ENCODE measurements around the gene SNRNP200. TPM values are rescaled to one million over a fixed set of nuclear protein-coding genes. Genes with fewer than 3 reads are reported as not detected.
A peak's percentile ranks its signal among the peaks of the same experiment; 100 is the strongest.

The SNRNP200 gene
- 91.0 TPM for polyA plus RNA-seq (2013, experiment 1 of 2)
- polyA plus RNA-seq (2013, experiment 2 of 2), result 90.0 TPM

DNA sequence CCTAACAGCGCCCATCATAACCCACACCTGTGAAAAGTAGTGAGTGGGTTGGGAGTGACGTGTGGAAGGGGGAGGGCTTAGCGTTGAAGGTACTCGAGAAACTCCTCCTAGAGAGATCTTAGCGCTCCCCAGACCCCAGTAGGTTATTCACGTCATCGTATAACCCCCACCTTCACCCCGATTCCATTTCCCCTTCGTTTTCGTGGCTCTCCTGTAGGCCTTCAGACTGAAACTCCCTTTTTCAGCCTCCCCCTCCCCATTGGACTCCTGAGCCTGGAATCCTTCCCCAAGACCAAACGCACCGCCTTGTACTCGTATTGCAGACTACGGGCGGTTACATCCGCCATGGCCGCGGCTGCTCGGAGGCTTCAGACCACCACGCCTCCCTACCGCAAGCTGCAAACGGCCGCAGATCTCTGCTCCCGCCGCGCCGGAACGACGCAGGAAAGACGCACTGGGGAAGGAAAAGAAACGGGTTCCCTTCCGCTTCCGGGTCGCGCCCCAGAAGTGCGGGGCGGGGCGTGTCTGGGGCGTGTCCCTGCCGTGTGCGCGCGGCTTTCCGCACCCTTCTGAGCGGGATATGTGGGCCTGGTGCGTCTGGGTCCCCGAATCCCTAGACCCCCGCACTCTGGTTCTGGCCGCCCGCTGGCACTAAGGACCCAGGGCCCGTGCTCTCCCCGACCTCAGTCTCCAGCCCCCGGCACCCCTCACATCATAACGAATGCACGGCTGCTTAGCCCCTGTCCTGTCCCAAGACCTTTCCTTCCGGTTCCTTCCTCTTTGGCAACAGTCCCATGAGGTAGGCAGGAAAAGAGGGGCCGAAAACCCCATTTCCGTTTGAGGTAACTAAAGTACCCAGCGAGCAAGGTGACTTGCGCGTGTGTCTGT lies at the start of gene SNRNP200:
TSS of gene SNRNP200 (minus strand) at position 456 of the 888 bp plus-strand sequence. CDS start at position 347, 109 bp downstream.
- Histone ChIP-seq H4K5ac (ENCODE audit: low read length) (no peak within 1 kb of the TSS), H3K4me2 (ENCODE audit: low read length) (peak within 1 kb of the TSS; percentile 84), H3K9ac (ENCODE audit: low read length) (peak within 1 kb of the TSS; percentile 90), H2BK15ac (replicated peaks; ENCODE audit: low read depth) (no peak within 1 kb of the TSS), H2AK5ac (ENCODE audit: low read length) (peak within 1 kb of the TSS; percentile 5), H2BK5ac (ENCODE audit: low read length) (no peak within 1 kb of the TSS), H3K36me3 (ENCODE audit: control insufficient read depth, insufficient read depth, low read length) (peaks cover 12% of the 10 kb centered on the region), H3K56ac (ENCODE audit: low read length) (peak within 1 kb of the TSS; percentile 81), H3K79me1 (ENCODE audit: low read length) (peaks cover 19% of the 10 kb centered on the region), H3K4ac (ENCODE audit: low read depth, low read length) (peak within 1 kb of the TSS; percentile 75), H3K27me3 (ENCODE audit: insufficient read depth, low read length, poor library complexity) (no peaks in the 10 kb centered on the region), H3K79me2 (ENCODE audit: control insufficient read depth, insufficient read depth, low read length) (peaks cover 18% of the 10 kb centered on the region), H3K27ac (ENCODE audit: low read depth, low read length) (peak within 1 kb of the TSS; percentile 9), H2BK120ac (ENCODE audit: low read depth, low read length) (no peak within 1 kb of the TSS), H3K18ac (ENCODE audit: low read length) (peak within 1 kb of the TSS; percentile 53), H3K23ac (ENCODE audit: low read length) (no peak within 1 kb of the TSS), H3K4me3 (ENCODE audit: low read length) (peak within 1 kb of the TSS; percentile 82), H4K8ac (ENCODE audit: low read depth, low read length) (no peak within 1 kb of the TSS), H3K4me1 (ENCODE audit: control insufficient read depth, low read depth, low read length) (peaks cover 3% of the 10 kb centered on the region)
- DNase-seq, result peak; percentile 91
- WGBS (ENCODE audit: extremely low coverage, insufficient coverage, low lambda C conversion rate), result no CpG with 5 or more reads among the region's 61 CpGs

DNA sequence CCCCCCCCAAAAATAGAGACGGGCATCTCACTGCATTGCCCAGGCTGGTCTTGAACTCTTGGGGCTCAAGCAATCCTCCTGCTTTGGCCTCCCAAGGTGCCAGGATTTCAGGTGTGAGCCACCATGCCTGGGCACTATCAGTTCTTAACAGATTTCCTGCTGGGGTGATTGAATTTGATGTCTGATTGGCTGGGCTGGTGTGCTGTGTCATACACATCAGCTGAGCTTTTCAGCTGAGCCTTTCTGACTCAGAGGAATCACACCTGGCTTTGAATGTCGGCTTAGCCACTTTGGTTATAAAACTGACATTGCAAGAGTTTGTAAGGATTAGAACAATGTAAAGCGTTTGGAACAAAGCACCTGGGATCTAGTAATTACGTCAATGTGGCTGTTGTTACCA lies 49.1 kb upstream of the SNRNP200 start:
- no peaks in the 10 kb centered on the region for H3K4me1 ChIP-seq (ENCODE audit: control insufficient read depth, low read depth, low read length)
- no peaks in the 10 kb centered on the region for H3K79me1 ChIP-seq (ENCODE audit: low read length)
- no peak overlapping the region for H2AK5ac ChIP-seq (ENCODE audit: low read length)
- peaks cover 21% of the 10 kb centered on the region for H3K36me3 ChIP-seq (ENCODE audit: control insufficient read depth, insufficient read depth, low read length)
- no peak overlapping the region for H2BK15ac ChIP-seq (replicated peaks; ENCODE audit: low read depth)
- no peaks in the 10 kb centered on the region for H3K27me3 ChIP-seq (ENCODE audit: insufficient read depth, low read length, poor library complexity)
- H3K9ac ChIP-seq (ENCODE audit: low read length), result no peak overlapping the region
- no peak overlapping the region for H2BK120ac ChIP-seq (ENCODE audit: low read depth, low read length)
- H3K4ac ChIP-seq (ENCODE audit: low read depth, low read length), result no peak overlapping the region
- no peak overlapping the region for H3K27ac ChIP-seq (ENCODE audit: low read depth, low read length)
- no peak overlapping the region for H3K4me3 ChIP-seq (ENCODE audit: low read length)
- no peak overlapping the region for H3K23ac ChIP-seq (ENCODE audit: low read length)
- H3K18ac ChIP-seq (ENCODE audit: low read length), result no peak overlapping the region
- H3K56ac ChIP-seq (ENCODE audit: low read length), result no peak overlapping the region
- no peaks in the 10 kb centered on the region for H3K79me2 ChIP-seq (ENCODE audit: control insufficient read depth, insufficient read depth, low read length)
- H2BK5ac ChIP-seq (ENCODE audit: low read length), result no peak overlapping the region
- H4K5ac ChIP-seq (ENCODE audit: low read length), result no peak overlapping the region
- no peak overlapping the region for H3K4me2 ChIP-seq (ENCODE audit: low read length)
- WGBS (ENCODE audit: extremely low coverage, insufficient coverage, low lambda C conversion rate), result no CpG with 5 or more reads among the region's 4 CpGs
- DNase-seq, result peak; percentile 50
- H4K8ac ChIP-seq (ENCODE audit: low read depth, low read length), result no peak overlapping the region

DNA sequence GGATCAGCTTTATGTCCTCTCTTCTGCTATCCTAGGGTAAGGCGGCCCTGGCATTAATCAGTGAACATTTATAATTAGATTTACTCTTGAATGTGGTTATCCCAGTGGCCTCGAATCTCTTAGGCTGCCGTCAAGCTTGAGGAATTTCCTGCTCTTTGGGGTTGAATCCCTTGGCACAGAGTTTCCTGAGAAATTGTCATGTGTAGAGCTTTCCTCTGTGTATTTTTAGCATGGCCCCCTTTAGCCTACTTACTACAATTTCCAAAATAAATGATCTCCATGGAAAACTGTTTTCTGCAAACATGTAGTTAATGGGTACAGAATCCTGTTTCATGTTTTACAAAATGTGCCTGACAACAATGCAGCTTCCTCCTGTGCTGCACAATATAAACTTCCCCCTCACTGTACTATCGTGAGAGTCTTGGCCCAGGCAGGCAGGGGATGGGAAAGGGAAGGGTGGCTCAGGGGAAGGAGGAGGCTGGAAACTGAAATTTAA lies 48.3 kb upstream of the SNRNP200 start:
- Histone ChIP-seq H2BK15ac (replicated peaks; ENCODE audit: low read depth) (no peak overlapping the region), H3K56ac (ENCODE audit: low read length) (no peak overlapping the region), H3K23ac (ENCODE audit: low read length) (no peak overlapping the region), H3K18ac (ENCODE audit: low read length) (no peak overlapping the region), H3K4me3 (ENCODE audit: low read length) (no peak overlapping the region), H2AK5ac (ENCODE audit: low read length) (no peak overlapping the region), H3K27ac (ENCODE audit: low read depth, low read length) (no peak overlapping the region), H3K4me1 (ENCODE audit: control insufficient read depth, low read depth, low read length) (no peaks in the 10 kb centered on the region), H4K8ac (ENCODE audit: low read depth, low read length) (no peak overlapping the region), H4K5ac (ENCODE audit: low read length) (no peak overlapping the region), H3K4me2 (ENCODE audit: low read length) (no peak overlapping the region), H3K79me2 (ENCODE audit: control insufficient read depth, insufficient read depth, low read length) (no peaks in the 10 kb centered on the region), H3K4ac (ENCODE audit: low read depth, low read length) (no peak overlapping the region), H2BK5ac (ENCODE audit: low read length) (no peak overlapping the region), H2BK120ac (ENCODE audit: low read depth, low read length) (no peak overlapping the region), H3K9ac (ENCODE audit: low read length) (no peak overlapping the region), H3K79me1 (ENCODE audit: low read length) (no peaks in the 10 kb centered on the region), H3K27me3 (ENCODE audit: insufficient read depth, low read length, poor library complexity) (no peaks in the 10 kb centered on the region), H3K36me3 (ENCODE audit: control insufficient read depth, insufficient read depth, low read length) (peaks cover 21% of the 10 kb centered on the region)
- WGBS (ENCODE audit: extremely low coverage, insufficient coverage, low lambda C conversion rate), result no CpG with 5 or more reads among the region's 4 CpGs
- no peak for DNase-seq

DNA sequence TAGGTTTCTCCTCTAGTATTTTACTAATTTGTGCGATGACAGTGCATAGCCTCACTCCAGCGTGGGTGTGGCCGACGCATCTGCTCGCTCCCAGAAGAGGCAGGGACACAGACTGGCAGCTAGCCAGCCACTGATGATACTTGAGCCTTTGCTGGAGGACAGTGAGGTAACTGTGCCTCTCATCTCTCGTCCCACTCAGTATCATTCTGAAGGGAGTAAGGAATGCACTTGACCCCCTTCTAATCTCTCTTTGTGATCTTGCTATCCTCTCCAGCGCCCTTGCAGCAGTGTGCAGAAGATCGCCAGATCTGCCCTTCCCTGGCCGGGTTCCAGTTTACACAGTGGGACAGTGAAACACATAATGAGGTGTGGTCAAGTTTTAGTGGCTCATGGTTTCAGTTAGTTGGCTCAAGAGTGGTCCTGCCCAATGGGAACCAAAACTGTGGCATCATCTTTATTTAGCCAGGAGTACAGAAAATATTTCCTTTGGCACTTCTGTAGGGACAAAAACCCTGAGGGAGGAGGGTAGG lies 47.8 kb upstream of the SNRNP200 start:
- no peak overlapping the region for H3K56ac ChIP-seq (ENCODE audit: low read length)
- H3K9ac ChIP-seq (ENCODE audit: low read length), result no peak overlapping the region
- H3K18ac ChIP-seq (ENCODE audit: low read length), result no peak overlapping the region
- no peak overlapping the region for H2BK5ac ChIP-seq (ENCODE audit: low read length)
- H3K4me3 ChIP-seq (ENCODE audit: low read length), result no peak overlapping the region
- no peaks in the 10 kb centered on the region for H3K79me1 ChIP-seq (ENCODE audit: low read length)
- no peaks in the 10 kb centered on the region for H3K4me1 ChIP-seq (ENCODE audit: control insufficient read depth, low read depth, low read length)
- no CpG with 5 or more reads among the region's 9 CpGs for WGBS (ENCODE audit: extremely low coverage, insufficient coverage, low lambda C conversion rate)
- H4K5ac ChIP-seq (ENCODE audit: low read length), result no peak overlapping the region
- no peak overlapping the region for H3K4me2 ChIP-seq (ENCODE audit: low read length)
- H2AK5ac ChIP-seq (ENCODE audit: low read length), result no peak overlapping the region
- no peak overlapping the region for H2BK120ac ChIP-seq (ENCODE audit: low read depth, low read length)
- no peak overlapping the region for H4K8ac ChIP-seq (ENCODE audit: low read depth, low read length)
- H3K36me3 ChIP-seq (ENCODE audit: control insufficient read depth, insufficient read depth, low read length), result peaks cover 21% of the 10 kb centered on the region
- no peaks in the 10 kb centered on the region for H3K27me3 ChIP-seq (ENCODE audit: insufficient read depth, low read length, poor library complexity)
- no peak overlapping the region for H3K4ac ChIP-seq (ENCODE audit: low read depth, low read length)
- DNase-seq, result no peak
- H3K27ac ChIP-seq (ENCODE audit: low read depth, low read length), result no peak overlapping the region
- H3K23ac ChIP-seq (ENCODE audit: low read length), result no peak overlapping the region
- no peak overlapping the region for H2BK15ac ChIP-seq (replicated peaks; ENCODE audit: low read depth)
- H3K79me2 ChIP-seq (ENCODE audit: control insufficient read depth, insufficient read depth, low read length), result no peaks in the 10 kb centered on the region

DNA sequence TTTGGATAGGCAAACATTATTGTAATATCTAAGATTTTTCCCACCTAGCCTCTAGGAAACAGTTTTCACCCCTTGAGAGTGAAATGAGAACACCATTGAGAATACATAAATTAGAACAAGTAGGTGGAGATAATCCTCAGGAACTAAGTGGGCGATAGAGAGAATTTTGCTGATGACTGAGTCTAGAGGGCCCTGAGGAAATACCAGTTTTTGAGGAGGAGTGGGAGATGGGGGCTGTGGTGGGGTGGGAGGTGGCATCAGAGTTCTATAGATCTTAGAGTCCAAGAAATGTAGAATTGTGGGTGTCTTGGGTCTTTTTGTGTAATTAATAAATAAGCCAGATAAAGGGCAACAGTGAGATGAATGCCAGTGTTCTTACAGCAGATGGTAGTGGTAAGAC lies 42.0 kb upstream of the SNRNP200 start:
- no CpG with 5 or more reads among the region's 1 CpG for WGBS (ENCODE audit: extremely low coverage, insufficient coverage, low lambda C conversion rate)
- no peak overlapping the region for H3K56ac ChIP-seq (ENCODE audit: low read length)

More for the DNA sequence above, 42.0 kb upstream of the SNRNP200 start:
- no peak overlapping the region for H3K18ac ChIP-seq (ENCODE audit: low read length)
- no peak overlapping the region for H3K27ac ChIP-seq (ENCODE audit: low read depth, low read length)
- DNase-seq, result no peak
- H3K27me3 ChIP-seq (ENCODE audit: insufficient read depth, low read length, poor library complexity), result no peaks in the 10 kb centered on the region
- no peak overlapping the region for H2BK5ac ChIP-seq (ENCODE audit: low read length)
- no peak overlapping the region for H3K4me3 ChIP-seq (ENCODE audit: low read length)
- H4K5ac ChIP-seq (ENCODE audit: low read length), result no peak overlapping the region
- peaks cover 20% of the 10 kb centered on the region for H3K36me3 ChIP-seq (ENCODE audit: control insufficient read depth, insufficient read depth, low read length)
- H3K79me2 ChIP-seq (ENCODE audit: control insufficient read depth, insufficient read depth, low read length), result no peaks in the 10 kb centered on the region
- no peak overlapping the region for H2BK15ac ChIP-seq (replicated peaks; ENCODE audit: low read depth)
- no peak overlapping the region for H2AK5ac ChIP-seq (ENCODE audit: low read length)
- H3K9ac ChIP-seq (ENCODE audit: low read length), result no peak overlapping the region
- no peak overlapping the region for H4K8ac ChIP-seq (ENCODE audit: low read depth, low read length)
- H3K4ac ChIP-seq (ENCODE audit: low read depth, low read length), result no peak overlapping the region
- H3K4me1 ChIP-seq (ENCODE audit: control insufficient read depth, low read depth, low read length), result no peaks in the 10 kb centered on the region
- no peak overlapping the region for H2BK120ac ChIP-seq (ENCODE audit: low read depth, low read length)
- peaks cover 3% of the 10 kb centered on the region for H3K79me1 ChIP-seq (ENCODE audit: low read length)
- no peak overlapping the region for H3K23ac ChIP-seq (ENCODE audit: low read length)
- H3K4me2 ChIP-seq (ENCODE audit: low read length), result no peak overlapping the region

Measured in mesendoderm (in vitro differentiated cells).